Esophagus squamous epithelium (tissue), 4 donors: ENCODE data around the gene EGFL8.

Source experiments
- POLR2A ChIP-seq, 4 donors: fragments of 450-650 bp; IDR thresholded peaks; one replicate each; pipeline ENCODE4 v1.6.1; 2017; ENCODE audit warnings: antibody characterized with exemption in 4 of 4, mild to moderate bottlenecking in 4 of 4, moderate library complexity in 3 of 4
- TF ChIP-seq, protein P1 (sequence below), 6 experiments: fragments of 450-650 bp in 4 of 6; fragments of 200-600 bp in 2 of 6; sonication (generic) in 2 of 6; IDR thresholded peaks; one replicate each; pipeline ENCODE4 v1.5.1; 2016 to 2019; ENCODE audit warnings: antibody characterized with exemption in 6 of 6, mild to moderate bottlenecking in 4 of 6, moderate library complexity in 4 of 6

DNA sequence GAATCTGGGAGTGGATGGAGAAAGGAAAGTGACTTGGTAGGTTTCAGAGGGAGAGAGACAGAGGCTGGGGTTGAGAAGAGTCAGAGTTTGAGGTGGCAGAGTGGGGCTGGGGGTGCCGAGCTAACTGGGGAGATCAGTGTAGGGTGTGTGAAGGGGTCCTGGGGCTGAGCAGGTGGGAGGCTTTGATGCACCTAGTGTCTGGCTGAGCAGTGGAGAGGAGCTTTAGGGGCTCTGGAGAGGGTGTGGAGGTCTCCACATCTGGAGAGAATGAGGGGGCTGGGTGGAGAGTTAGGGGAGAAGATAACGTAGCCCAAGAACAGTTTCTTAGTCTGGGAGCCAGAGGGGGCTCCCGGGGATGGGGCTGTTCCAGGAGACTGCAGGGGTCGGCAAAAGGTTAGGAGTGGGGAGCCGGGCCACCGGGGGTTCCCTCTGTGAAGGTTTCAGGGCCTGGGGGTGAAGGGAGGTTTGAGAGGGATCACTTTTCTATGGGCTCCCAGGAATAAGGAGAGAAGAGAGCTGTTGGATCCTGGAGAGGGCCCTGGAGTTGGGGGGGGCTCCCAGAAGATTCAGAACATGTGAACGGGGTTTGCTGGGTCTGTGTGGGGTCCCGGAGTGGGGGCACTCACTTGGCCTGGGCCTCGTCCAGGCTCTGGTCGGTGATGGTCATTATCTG lies 24.8 kb downstream of the EGFL8 start:
- TF ChIP-seq, protein P1, sequence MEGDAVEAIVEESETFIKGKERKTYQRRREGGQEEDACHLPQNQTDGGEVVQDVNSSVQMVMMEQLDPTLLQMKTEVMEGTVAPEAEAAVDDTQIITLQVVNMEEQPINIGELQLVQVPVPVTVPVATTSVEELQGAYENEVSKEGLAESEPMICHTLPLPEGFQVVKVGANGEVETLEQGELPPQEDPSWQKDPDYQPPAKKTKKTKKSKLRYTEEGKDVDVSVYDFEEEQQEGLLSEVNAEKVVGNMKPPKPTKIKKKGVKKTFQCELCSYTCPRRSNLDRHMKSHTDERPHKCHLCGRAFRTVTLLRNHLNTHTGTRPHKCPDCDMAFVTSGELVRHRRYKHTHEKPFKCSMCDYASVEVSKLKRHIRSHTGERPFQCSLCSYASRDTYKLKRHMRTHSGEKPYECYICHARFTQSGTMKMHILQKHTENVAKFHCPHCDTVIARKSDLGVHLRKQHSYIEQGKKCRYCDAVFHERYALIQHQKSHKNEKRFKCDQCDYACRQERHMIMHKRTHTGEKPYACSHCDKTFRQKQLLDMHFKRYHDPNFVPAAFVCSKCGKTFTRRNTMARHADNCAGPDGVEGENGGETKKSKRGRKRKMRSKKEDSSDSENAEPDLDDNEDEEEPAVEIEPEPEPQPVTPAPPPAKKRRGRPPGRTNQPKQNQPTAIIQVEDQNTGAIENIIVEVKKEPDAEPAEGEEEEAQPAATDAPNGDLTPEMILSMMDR (IDR thresholded peaks at IDR 0.05), result no peak
- no peak for TF ChIP-seq POLR2A (IDR thresholded peaks at IDR 0.05)
